Testis (tissue), 2 donors: Measurements from ENCODE around the gene OTC.

Source experiments
- POLR2A ChIP-seq: fragments of 450-650 bp; IDR thresholded peaks from one replicate; pipeline ENCODE4 v1.6.1; 2017; ENCODE audit warnings: antibody characterized with exemption, mild to moderate bottlenecking, moderate library complexity
- TF ChIP-seq, protein P1 (sequence below), 3 experiments: fragments of 450-650 bp in 2 of 3; fragments of 200-600 bp in 1 of 3; sonication (generic) in 1 of 3; IDR thresholded peaks; one replicate each; pipeline ENCODE4 v1.5.1; 2016 to 2019; ENCODE audit warnings: antibody characterized with exemption in 3 of 3, mild to moderate bottlenecking in 2 of 3, moderate library complexity in 1 of 3

GRCh38 chrX:38407126-38407525 is 54.7 kb downstream of the OTC start:
- TF ChIP-seq, protein P1, sequence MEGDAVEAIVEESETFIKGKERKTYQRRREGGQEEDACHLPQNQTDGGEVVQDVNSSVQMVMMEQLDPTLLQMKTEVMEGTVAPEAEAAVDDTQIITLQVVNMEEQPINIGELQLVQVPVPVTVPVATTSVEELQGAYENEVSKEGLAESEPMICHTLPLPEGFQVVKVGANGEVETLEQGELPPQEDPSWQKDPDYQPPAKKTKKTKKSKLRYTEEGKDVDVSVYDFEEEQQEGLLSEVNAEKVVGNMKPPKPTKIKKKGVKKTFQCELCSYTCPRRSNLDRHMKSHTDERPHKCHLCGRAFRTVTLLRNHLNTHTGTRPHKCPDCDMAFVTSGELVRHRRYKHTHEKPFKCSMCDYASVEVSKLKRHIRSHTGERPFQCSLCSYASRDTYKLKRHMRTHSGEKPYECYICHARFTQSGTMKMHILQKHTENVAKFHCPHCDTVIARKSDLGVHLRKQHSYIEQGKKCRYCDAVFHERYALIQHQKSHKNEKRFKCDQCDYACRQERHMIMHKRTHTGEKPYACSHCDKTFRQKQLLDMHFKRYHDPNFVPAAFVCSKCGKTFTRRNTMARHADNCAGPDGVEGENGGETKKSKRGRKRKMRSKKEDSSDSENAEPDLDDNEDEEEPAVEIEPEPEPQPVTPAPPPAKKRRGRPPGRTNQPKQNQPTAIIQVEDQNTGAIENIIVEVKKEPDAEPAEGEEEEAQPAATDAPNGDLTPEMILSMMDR (IDR thresholded peaks at IDR 0.05) = no peak
- TF ChIP-seq POLR2A = no peak
